Urothelium cell line (cell line): ENCODE measurements around the gene NANOS2.
"Not testable (repeated sequence)": the region's sequence is repeated elsewhere in the genome, so short reads cannot be mapped to it uniquely, and the experiment has no call there.

Experiments
- DNase-seq: peaks from one replicate; pipeline ENCODE4 v3.0.0; 2011; ENCODE audit warnings: low spot score, mixed read lengths
- FAIRE-seq: peaks from 2 replicates; lab custom pipeline; 2011; peaks lifted over from hg19 to GRCh38; lab: Jason Lieb, UNC

Gene NANOS2

GRCh38 chr19:45878043-45878794 is 36.4 kb downstream of the NANOS2 start:
- DNase-seq, result no peak
- FAIRE-seq, result peak; percentile 86

- FAIRE-seq (no peak), DNase-seq (peak; percentile 55)
Measured at GRCh38 chr19:45876411-45877197, 38.0 kb downstream of the NANOS2 start.

- DNase-seq (no peak), FAIRE-seq (no peak)
Measured at GRCh38 chr19:45876161-45876410, 38.5 kb downstream of the NANOS2 start.

- FAIRE-seq, result no peak
- DNase-seq, result no peak
Measured at GRCh38 chr19:45874620-45874966, 40.0 kb downstream of the NANOS2 start.

GRCh38 chr19:45873219-45873772 is 41.3 kb downstream of the NANOS2 start:
- DNase-seq (no peak), FAIRE-seq (no peak)

GRCh38 chr19:45872095-45872919 is 42.3 kb downstream of the NANOS2 start:
- DNase-seq (no peak), FAIRE-seq (no peak)

GRCh38 chr19:45870798-45871197 is 43.8 kb downstream of the NANOS2 start:
- FAIRE-seq, result no peak
- no peak for DNase-seq

GRCh38 chr19:45867241-45867640 is 47.3 kb downstream of the NANOS2 start:
- FAIRE-seq, DNase-seq: not testable (repeated sequence)

GRCh38 chr19:45866400-45867176 is 48.0 kb downstream of the NANOS2 start:
- no peak for DNase-seq
- FAIRE-seq, result no peak

- no peak for FAIRE-seq
- no peak for DNase-seq
Measured at GRCh38 chr19:45865269-45865948, 49.2 kb downstream of the NANOS2 start.

- FAIRE-seq, result no peak
- no peak for DNase-seq
Measured at GRCh38 chr19:45864629-45865082, 49.9 kb downstream of the NANOS2 start.

- DNase-seq, result peak; percentile 73
- FAIRE-seq, result no peak
Measured at GRCh38 chr19:45863840-45864628, 50.5 kb downstream of the NANOS2 start, which contains the start of gene FOXA3. TSS of gene FOXA3 (plus strand) at chr19:45864326. CDS start at chr19:45864457, 131 bp downstream.

- DNase-seq, result no peak
- FAIRE-seq, result no peak
Measured at GRCh38 chr19:45863335-45863839, 51.2 kb downstream of the NANOS2 start.
